GM12878 (cell line): ENCODE results near the gene TCF12. TPM values are rescaled to one million over a fixed set of nuclear protein-coding genes. Genes with fewer than 3 reads are reported as not detected.

ENCODE experiments used
- ATAC-seq: fragments of 200-7000 bp; cut with Tn5 transposase; 3 replicates; pipeline ENCODE4 v1.9.1; 2020; ENCODE audit warnings: mild to moderate bottlenecking, moderate library complexity
- BruUV-seq: library from RNA; stranded (reverse); fragments of 400-500 nt; replicated peaks from 2 replicates; lab custom pipeline; 2021; lab: Mats Ljungman, UMichigan
- CTCF ChIA-PET: fragments of 300-600 bp; sonication (Branson Sonifier 250); formaldehyde crosslinking; extraction: SDS; loops from one replicate; lab custom pipeline; 2021; ENCODE audit warnings: inconsistent platforms; lab: Yijun Ruan, JAX
- POLR2A ChIA-PET: fragments of 350-600 bp; formaldehyde crosslinking; extraction: SDS; loops from one replicate; lab custom pipeline; 2021; ENCODE audit warnings: inconsistent platforms; lab: Charles Lee
- RAD21 ChIA-PET: fragments of 300-600 bp; sonication (Branson Sonifier 250); formaldehyde crosslinking; loops from one replicate; lab custom pipeline; 2023; ENCODE audit warnings: antibody characterized with exemption; ENCODE audit not compliant: unreplicated experiment; lab: Charles Lee
- SMC1A ChIA-PET: fragments of 300-600 bp; sonication (Branson Sonifier 250); formaldehyde crosslinking; loops from one replicate; lab custom pipeline; 2023; ENCODE audit not compliant: unreplicated experiment, uncharacterized antibody; lab: Charles Lee
- DNase-seq: peaks from one replicate; pipeline ENCODE4 v3.0.0-alpha.2; 2011; ENCODE audit warnings: low read depth, low spot score
- FAIRE-seq: peaks from 3 replicates; lab custom pipeline; 2011; peaks lifted over from hg19 to GRCh38; lab: Jason Lieb, UNC
- H2AFZ ChIP-seq: 2 replicates; pipeline ENCODE4 v1.6.0; 2011; ENCODE audit warnings: low read depth, low read length, control low read depth; ENCODE audit not compliant: control insufficient read depth
- H3K27ac ChIP-seq: 2 replicates; pipeline ENCODE4 v1.5.1; 2011; ENCODE audit warnings: control low read depth; ENCODE audit not compliant: control insufficient read depth, insufficient read depth
- H3K27me3 ChIP-seq, 2 experiments: replicated peaks in 1 of 2; 2 replicates each; pipeline versions ENCODE4 v1.6.0 to v1.6.1; 2011; ENCODE audit warnings: low read length in 1 of 2; ENCODE audit not compliant: control insufficient read depth in 2 of 2, insufficient read depth in 2 of 2
- H3K36me3 ChIP-seq, 2 experiments: 2 replicates each; pipeline ENCODE4 v1.5.1; 2011; ENCODE audit warnings: low read length in 1 of 2; ENCODE audit not compliant: control insufficient read depth in 2 of 2, insufficient read depth in 2 of 2
- H3K4me1 ChIP-seq: 2 replicates; pipeline ENCODE4 v1.6.1; 2011; ENCODE audit warnings: mild to moderate bottlenecking, low read length, moderate library complexity, mixed read lengths; ENCODE audit not compliant: control insufficient read depth, insufficient read depth
- H3K4me2 ChIP-seq: 2 replicates; pipeline ENCODE4 v1.6.0; 2011; ENCODE audit warnings: control low read depth; ENCODE audit not compliant: control insufficient read depth, insufficient read depth
- H3K4me3 ChIP-seq: fragments of 200-600 bp; sonication (generic); 2 replicates; pipeline ENCODE4 v1.5.1; 2016
- H3K79me2 ChIP-seq: 2 replicates; pipeline ENCODE4 v1.6.0; 2011; ENCODE audit warnings: low read length; ENCODE audit not compliant: control insufficient read depth, insufficient read depth
- H3K9ac ChIP-seq: 2 replicates; pipeline ENCODE4 v1.8.0; 2011; ENCODE audit warnings: low read length, control low read depth, mixed read lengths; ENCODE audit not compliant: control insufficient read depth, insufficient read depth
- H3K9me3 ChIP-seq: replicated peaks from 3 replicates; pipeline ENCODE4 v1.5.1; 2011; ENCODE audit warnings: mild to moderate bottlenecking, low read length; ENCODE audit not compliant: control insufficient read depth, insufficient read depth
- H4K20me1 ChIP-seq: 2 replicates; pipeline ENCODE4 v1.6.0; 2011; ENCODE audit not compliant: control insufficient read depth, insufficient read depth
- DPF2 ChIP-seq: fragments of 450-650 bp; IDR thresholded peaks from 2 replicates; pipeline ENCODE4 v1.6.1; 2017; ENCODE audit warnings: mild to moderate bottlenecking
- ESRRA ChIP-seq: IDR thresholded peaks from 2 replicates; pipeline ENCODE4 v1.6.1; 2012; ENCODE audit warnings: mild to moderate bottlenecking, low read length, improper control_type of control experiment
- MEF2B ChIP-seq: fragments of 450-650 bp; IDR thresholded peaks from 2 replicates; pipeline ENCODE4 v1.6.1; 2018; ENCODE audit warnings: mild to moderate bottlenecking, moderate library complexity; ENCODE audit not compliant: partially characterized antibody, poor library complexity, severe bottlenecking
- MTA3 ChIP-seq: IDR thresholded peaks from 2 replicates; pipeline ENCODE4 v1.6.1; 2012; ENCODE audit warnings: low read length, inconsistent platforms, borderline replicate concordance
- NRF1 ChIP-seq: conservative IDR thresholded peaks from 2 replicates; pipeline ENCODE4 v1.6.1; 2011; ENCODE audit warnings: mild to moderate bottlenecking, low read depth, low read length, improper control_type of control experiment
- RELB ChIP-seq: fragments of 450-650 bp; IDR thresholded peaks from 2 replicates; pipeline ENCODE4 v1.6.1; 2017; ENCODE audit warnings: low read depth, mild to moderate bottlenecking, moderate library complexity
- REST ChIP-seq: IDR thresholded peaks from 2 replicates; pipeline ENCODE4 v1.6.1; 2012; ENCODE audit warnings: mild to moderate bottlenecking, low read depth, low read length
- RFX5 ChIP-seq: IDR thresholded peaks from 2 replicates; pipeline ENCODE4 v1.6.1; 2011; ENCODE audit warnings: low read depth, low read length, improper control_type of control experiment
- SMAD1 ChIP-seq: fragments of 450-650 bp; IDR thresholded peaks from 2 replicates; pipeline ENCODE4 v1.6.1; 2018; ENCODE audit warnings: mild to moderate bottlenecking, low read depth; ENCODE audit not compliant: partially characterized antibody
- SUPT20H ChIP-seq: IDR thresholded peaks from 2 replicates; pipeline ENCODE4 v1.6.1; 2011; ENCODE audit warnings: low read depth, mild to moderate bottlenecking, low read length, moderate library complexity, borderline replicate concordance; ENCODE audit not compliant: control insufficient read depth
- TAF1 ChIP-seq: IDR thresholded peaks from 2 replicates; pipeline ENCODE4 v1.6.1; 2011; ENCODE audit warnings: mild to moderate bottlenecking, low read depth, low read length, borderline replicate concordance
- TBL1XR1 ChIP-seq: IDR thresholded peaks from 2 replicates; pipeline ENCODE4 v1.6.1; 2012; ENCODE audit warnings: low read depth, low read length, improper control_type of control experiment
- WGBS: methylation state at CpG from one replicate; pipeline ENCODE4 v1.1.6; 2016; ENCODE audit warnings: low lambda C conversion rate; ENCODE audit not compliant: insufficient replicate concordance, insufficient coverage; ENCODE audit errors: missing lambda C conversion rate; 5-methylcytosine and 5-hydroxymethylcytosine counted together
- in situ Hi-C: fragments of 300-500 bp; cut with MboI; formaldehyde crosslinking; loops from 9 replicates; pipeline ENCODE4 v1.14.3; 2018; ENCODE audit warnings: mixed read lengths
- intact Hi-C: fragments of 100-400 bp; cut with micrococcal nuclease; formaldehyde crosslinking; loops from one replicate; pipeline ENCODE4 v1.14.2; 2022; ENCODE audit not compliant: unreplicated experiment
- polyA plus RNA-seq, 11 experiments: library from polyadenylated mRNA; depleted of rRNA in 4 of 11; unstranded in 6 of 11; stranded (reverse) in 5 of 11; fragments of >200 nt; fragmentation: Nextera tagmentation in 4 of 11; fragmentation: Illumina TruSeq in 1 of 11; extraction: Ambion mirVana in 4 of 11; extraction: Trizol in 1 of 11; gene quantifications; 1 replicate in 1 of 11; 2 replicates in 10 of 11; pipeline versions ENCODE4 v1.2.1 to v1.2.3, GENCODE V29; 2011 to 2016; ENCODE audit warnings: inconsistent platforms in 2 of 11, missing spikeins in 2 of 11, low read depth in 1 of 11
- total RNA-seq, 4 experiments: library from RNA; depleted of rRNA in 3 of 4; stranded (reverse); fragments of >200 nt in 3 of 4; fragmentation: Illumina TruSeq in 1 of 4; extraction: Trizol in 1 of 4; gene quantifications; 2 replicates each; pipeline versions ENCODE4 v1.2.1 to v1.2.3, GENCODE V29; 2013 to 2021

The TCF12 gene
- total and polyA plus RNA-seq, 10 of the 15 experiments (the other 5 are each of a cell fraction or from before 2014, with no cell fraction given): 8.2 to 70.9 (median 49.5) TPM

GRCh38 chr15:57227899-57228298, 309.5 kb downstream of the TCF12 start:
- no peak overlapping the region for H2AFZ ChIP-seq
- H3K27ac ChIP-seq: no peak overlapping the region
- peaks cover 9% of the 10 kb centered on the region; the same call in 1 of the 2 replicates for H3K4me1 ChIP-seq
- H3K9me3 ChIP-seq: no peaks in the 10 kb centered on the region
- no peaks in the 10 kb centered on the region for H3K36me3 ChIP-seq
- no peak for ATAC-seq
- no peaks in the 10 kb centered on the region for H4K20me1 ChIP-seq
- ChIA-PET SMC1A (interaction anchor here (1.1 to 1.3 kb wide), 2 partner anchors 14 to 24 kb away, joined by 4 to 5 read pairs; no protein-coding TSS in a partner anchor), RAD21 (no interaction called here), POLR2A (no interaction called here), CTCF (interaction anchor here (2.3 to 3.1 kb wide), 2 partner anchors 79 to 82 kb away, joined by 5 to 8 read pairs; no protein-coding TSS in a partner anchor)
- H3K9ac ChIP-seq: no peak overlapping the region
- no peak overlapping the region for H3K4me2 ChIP-seq
- FAIRE-seq: no peak
- no peak overlapping the region for H3K4me3 ChIP-seq
- 95% methylated on average over 2 of the region's 2 CpGs for WGBS
- intact Hi-C loops (loop anchor here (10.0 kb wide), 1 partner anchor 213 kb away; no protein-coding TSS in a partner anchor), in situ Hi-C loops (no loop called here)
- BruUV-seq: no TSS peak
- DNase-seq: no peak
- no peaks in the 10 kb centered on the region; the same call in none of the 2 replicates for H3K79me2 ChIP-seq
- no peak for TF ChIP-seq SMAD1
- no peak for TF ChIP-seq SUPT20H
- TF ChIP-seq DPF2: no peak
- no peaks in the 10 kb centered on the region for H3K27me3 ChIP-seq

- Histone ChIP-seq H3K4me1 (peaks cover 5% of the 10 kb centered on the region; the same call in 1 of the 2 replicates), H2AFZ (no peak overlapping the region), H3K27me3 (no peaks in the 10 kb centered on the region), H3K36me3 (peaks cover 0 to under 1% of the 10 kb centered on the region in 2 experiments; a peak in 1 of 4 replicates), H3K4me2 (no peak overlapping the region), H3K9me3 (no peaks in the 10 kb centered on the region), H3K9ac (no peak overlapping the region), H3K4me3 (no peak overlapping the region), H4K20me1 (no peaks in the 10 kb centered on the region), H3K79me2 (no peaks in the 10 kb centered on the region; the same call in 1 of the 2 replicates), H3K27ac (no peak overlapping the region)
- in situ Hi-C loops (no loop called here), intact Hi-C loops (loop anchor here (10.0 kb wide), 1 partner anchor 214 kb away; no protein-coding TSS in a partner anchor)
- WGBS: 99% methylated on average over 4 of the region's 4 CpGs
- ChIA-PET RAD21 (interaction anchor here (1.4 kb wide), 1 partner anchor 82 kb away, joined by 4 read pairs; no protein-coding TSS in a partner anchor), POLR2A (no interaction called here), CTCF (interaction anchor here (2.3 to 3.1 kb wide), 2 partner anchors 78 to 83 kb away, joined by 5 to 8 read pairs; no protein-coding TSS in a partner anchor), SMC1A (no interaction called here)
- no TSS peak for BruUV-seq
- DNase-seq (no peak), ATAC-seq (no peak), FAIRE-seq (no peak)
- TF ChIP-seq MEF2B (no peak), ESRRA (no peak), NRF1 (no peak), RELB (no peak), TAF1 (no peak), TBL1XR1 (no peak), RFX5 (no peak), SMAD1 (no peak), MTA3 (no peak), REST (no peak)
These were observed 310.0 kb downstream of the TCF12 start for GRCh38 chr15:57228395-57228794.
